CD14-positive monocyte (primary cell): Measurements from ENCODE around the gene UPB1. TPM values are rescaled to one million over a fixed set of nuclear protein-coding genes. Genes with fewer than 3 reads are reported as not detected.

Source experiments
- DNase-seq, 3 donors: peaks; one replicate each; pipeline ENCODE4 v3.0.0-alpha.2; 2011 to 2022
- H2AFZ ChIP-seq: 2 replicates; pipeline ENCODE4 v1.6.0; 2012; ENCODE audit warnings: mild to moderate bottlenecking, low read depth, low read length, inconsistent platforms; ENCODE audit not compliant: insufficient read depth, poor library complexity, severe bottlenecking
- H3K27ac ChIP-seq, 2 donors: 1 replicate in 1 of 2; 2 replicates in 1 of 2; pipeline ENCODE4 v1.5.1; 2012 to 2013; ENCODE audit warnings: low read length in 2 of 2, control low read depth in 1 of 2, inconsistent platforms in 1 of 2, low read depth in 1 of 2, mild to moderate bottlenecking in 1 of 2
- H3K27me3 ChIP-seq, 2 donors: one replicate each; pipeline versions ENCODE4 v1.6.0 to v1.6.1; 2011 to 2013; ENCODE audit warnings: low read length in 2 of 2; ENCODE audit not compliant: control insufficient read depth in 2 of 2, insufficient read depth in 2 of 2
- H3K36me3 ChIP-seq, 2 donors: replicated peaks in 1 of 2; 1 replicate in 1 of 2; 2 replicates in 1 of 2; pipeline versions ENCODE4 v1.5.1 to v1.6.1; 2012 to 2013; ENCODE audit warnings: low read length in 2 of 2, control low read depth in 1 of 2, inconsistent platforms in 1 of 2, mild to moderate bottlenecking in 1 of 2; ENCODE audit not compliant: insufficient read depth in 2 of 2, control insufficient read depth in 1 of 2
- H3K4me1 ChIP-seq, 2 donors: 1 replicate in 1 of 2; 2 replicates in 1 of 2; pipeline versions ENCODE4 v1.5.1 to v1.6.1; 2012 to 2013; ENCODE audit warnings: low read length in 2 of 2, control low read depth in 1 of 2, inconsistent platforms in 1 of 2, mild to moderate bottlenecking in 1 of 2, moderate library complexity in 1 of 2; ENCODE audit not compliant: insufficient read depth in 2 of 2, control insufficient read depth in 1 of 2
- H3K4me2 ChIP-seq: replicated peaks from 2 replicates; pipeline ENCODE3; 2012; ENCODE audit warnings: low read length, moderate library complexity, mild to moderate bottlenecking; ENCODE audit not compliant: poor library complexity, severe bottlenecking; ENCODE audit errors: extremely low read depth
- H3K4me3 ChIP-seq, 3 experiments: fragments of 200-600 bp in 1 of 3; sonication (generic) in 1 of 3; replicated peaks in 1 of 3; 1 replicate in 2 of 3; 2 replicates in 1 of 3; pipeline ENCODE4 v1.5.1; 2011 to 2013; ENCODE audit warnings: low read length in 3 of 3, mild to moderate bottlenecking in 3 of 3, control low read depth in 2 of 3, low read depth in 2 of 3, inconsistent platforms in 1 of 3, moderate library complexity in 1 of 3
- H3K79me2 ChIP-seq: 2 replicates; pipeline ENCODE4 v1.6.0; 2012; ENCODE audit warnings: mild to moderate bottlenecking, control low read depth, inconsistent platforms, low read length, moderate library complexity; ENCODE audit not compliant: insufficient read depth
- H3K9ac ChIP-seq: 2 replicates; pipeline ENCODE4 v1.6.0; 2017; ENCODE audit warnings: low read length, mild to moderate bottlenecking; ENCODE audit not compliant: insufficient read depth, poor library complexity, severe bottlenecking
- H3K9me3 ChIP-seq, 2 donors: replicated peaks in 1 of 2; 1 replicate in 1 of 2; 2 replicates in 1 of 2; pipeline versions ENCODE4 v1.5.1 to v1.6.1; 2012 to 2013; ENCODE audit warnings: low read length in 2 of 2, control low read depth in 1 of 2; ENCODE audit not compliant: control insufficient read depth in 1 of 2, insufficient read depth in 1 of 2
- H4K20me1 ChIP-seq: 2 replicates; pipeline ENCODE4 v1.6.0; 2012; ENCODE audit warnings: mild to moderate bottlenecking, low read length, control low read depth, moderate library complexity; ENCODE audit not compliant: insufficient read depth
- H3K27ac Mint-ChIP-seq, 7 donors: one replicate each; pipeline ENCODE4 v1.8.0; 2020; ENCODE audit warnings: mild to moderate bottlenecking in 7 of 7, mixed read lengths in 7 of 7, moderate library complexity in 6 of 7, inconsistent platforms in 2 of 7
- H3K27me3 Mint-ChIP-seq, 3 donors: one replicate each; pipeline ENCODE4 v1.8.0; 2021 to 2022; ENCODE audit warnings: low read depth in 3 of 3, mild to moderate bottlenecking in 3 of 3, mixed read lengths in 3 of 3, moderate library complexity in 3 of 3, inconsistent platforms in 1 of 3
- H3K36me3 Mint-ChIP-seq, 2 donors: one replicate each; pipeline ENCODE4 v1.8.0; 2020; ENCODE audit warnings: mixed read lengths in 2 of 2, inconsistent platforms in 1 of 2, mild to moderate bottlenecking in 1 of 2
- H3K4me1 Mint-ChIP-seq: one replicate; pipeline ENCODE4 v1.8.0; 2020; ENCODE audit warnings: mild to moderate bottlenecking, mixed read lengths
- H3K4me3 Mint-ChIP-seq, 2 donors: one replicate each; pipeline ENCODE4 v1.8.0; 2020; ENCODE audit warnings: mild to moderate bottlenecking in 2 of 2, mixed read lengths in 2 of 2, moderate library complexity in 1 of 2
- H3K9me3 Mint-ChIP-seq, 7 donors: one replicate each; pipeline ENCODE4 v1.8.0; 2020 to 2022; ENCODE audit warnings: mixed read lengths in 7 of 7, mild to moderate bottlenecking in 6 of 7, moderate library complexity in 6 of 7, inconsistent platforms in 2 of 7
- WGBS: methylation state at CpG from one replicate; pipeline ENCODE4 v1.1.5; 2013; ENCODE audit warnings: missing lambda C conversion rate; ENCODE audit not compliant: insufficient coverage; 5-methylcytosine and 5-hydroxymethylcytosine counted together
- intact Hi-C, 2 donors: fragments of 100-400 bp; cut with micrococcal nuclease; formaldehyde crosslinking; loops; one replicate each; pipeline versions ENCODE4 v1.15.0 to v1.15.1; 2023
- polyA plus RNA-seq, 3 donors: library from polyadenylated mRNA; depleted of rRNA in 1 of 3; unstranded in 2 of 3; stranded (reverse) in 1 of 3; fragments of 300-500 nt in 2 of 3; fragments of >200 nt in 1 of 3; fragmentation: Illumina TruSeq in 2 of 3; gene quantifications; 1 replicate in 2 of 3; 2 replicates in 1 of 3; pipeline ENCODE4 v1.2.3, GENCODE V29; 2012 to 2021
- TF ChIP-seq, protein P1 (sequence below): fragments of 200-600 bp; IDR thresholded peaks from one replicate; pipeline ENCODE4 v1.8.0; 2022; ENCODE audit warnings: antibody characterized with exemption, mild to moderate bottlenecking

The UPB1 gene
- polyA plus RNA-seq, 3 donors, result 0.13 to 0.17 TPM; not detected in 1

DNA sequence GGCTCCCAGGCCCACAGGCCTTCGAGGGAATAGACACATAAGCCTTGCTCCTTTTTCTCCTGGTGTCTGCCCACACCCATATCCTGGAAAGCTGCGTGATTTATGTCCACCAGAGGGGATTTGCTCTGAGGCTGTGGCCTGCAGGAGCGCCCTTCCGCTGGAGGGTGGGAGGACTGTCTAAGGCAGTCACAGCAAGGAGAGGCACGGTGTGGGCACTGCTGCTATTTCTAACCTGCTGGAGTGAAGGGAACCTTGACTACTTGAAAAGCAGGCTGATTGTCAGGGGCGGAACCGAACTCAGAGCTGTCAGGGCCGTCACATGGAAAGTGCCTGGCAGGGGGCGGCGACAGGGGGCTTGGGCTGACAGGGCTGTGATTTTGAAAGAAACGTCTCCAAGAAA is 3.7 kb downstream of the UPB1 start:
- Histone ChIP-seq H4K20me1 (no peaks in the 10 kb centered on the region), H3K27me3 (peaks cover 9 to 18% of the 10 kb centered on the region in 2 donors), H3K9ac (no peak overlapping the region), H2AFZ (no peak overlapping the region), H3K79me2 (no peaks in the 10 kb centered on the region), H3K27ac (no peak overlapping the region), H3K4me1 (peaks cover 43 to 46% of the 10 kb centered on the region in 2 donors), H3K9me3 (peaks cover 4 to 7% of the 10 kb centered on the region in 2 donors), H3K4me2 (no peak overlapping the region), H3K4me3 (no peak overlapping the region), H3K36me3 (no peaks in the 10 kb centered on the region)
- DNase-seq, result no peak
- peaks cover 0 to 12% (median 7%) of the 10 kb centered on the region in 7 donors for H3K9me3 Mint-ChIP-seq
- peaks cover 45% of the 10 kb centered on the region for H3K4me1 Mint-ChIP-seq
- peaks cover 7 to 10% of the 10 kb centered on the region in 2 donors for H3K36me3 Mint-ChIP-seq
- no peak overlapping the region for H3K27ac Mint-ChIP-seq
- peaks cover 24 to 27% (median 25%) of the 10 kb centered on the region in 3 donors for H3K27me3 Mint-ChIP-seq
- TF ChIP-seq, protein P1, sequence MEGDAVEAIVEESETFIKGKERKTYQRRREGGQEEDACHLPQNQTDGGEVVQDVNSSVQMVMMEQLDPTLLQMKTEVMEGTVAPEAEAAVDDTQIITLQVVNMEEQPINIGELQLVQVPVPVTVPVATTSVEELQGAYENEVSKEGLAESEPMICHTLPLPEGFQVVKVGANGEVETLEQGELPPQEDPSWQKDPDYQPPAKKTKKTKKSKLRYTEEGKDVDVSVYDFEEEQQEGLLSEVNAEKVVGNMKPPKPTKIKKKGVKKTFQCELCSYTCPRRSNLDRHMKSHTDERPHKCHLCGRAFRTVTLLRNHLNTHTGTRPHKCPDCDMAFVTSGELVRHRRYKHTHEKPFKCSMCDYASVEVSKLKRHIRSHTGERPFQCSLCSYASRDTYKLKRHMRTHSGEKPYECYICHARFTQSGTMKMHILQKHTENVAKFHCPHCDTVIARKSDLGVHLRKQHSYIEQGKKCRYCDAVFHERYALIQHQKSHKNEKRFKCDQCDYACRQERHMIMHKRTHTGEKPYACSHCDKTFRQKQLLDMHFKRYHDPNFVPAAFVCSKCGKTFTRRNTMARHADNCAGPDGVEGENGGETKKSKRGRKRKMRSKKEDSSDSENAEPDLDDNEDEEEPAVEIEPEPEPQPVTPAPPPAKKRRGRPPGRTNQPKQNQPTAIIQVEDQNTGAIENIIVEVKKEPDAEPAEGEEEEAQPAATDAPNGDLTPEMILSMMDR, result no peak
- no peak overlapping the region for H3K4me3 Mint-ChIP-seq
- intact Hi-C loops, result loop anchor here in 1 of 2 donors (5.0 kb wide), 1 partner anchor 38 kb away; no protein-coding TSS in a partner anchor
- WGBS, result 91% methylated on average over 10 of the region's 11 CpGs

GRCh38 chr22:24499706-24500276 is 4.7 kb downstream of the UPB1 start:
- intact Hi-C loops, result loop anchor here (5.0 kb wide), 3 partner anchors 32 to 77 kb away; no protein-coding TSS in a partner anchor

More at GRCh38 chr22:24499706-24500276, 4.7 kb downstream of the UPB1 start:
- TF ChIP-seq, protein P1, result no peak
- Mint-ChIP-seq H3K27me3 (peaks cover 17% of the 10 kb centered on the region in 3 donors), H3K4me3 (no peak overlapping the region), H3K36me3 (peaks cover 7 to 10% of the 10 kb centered on the region in 2 donors), H3K9me3 (peaks cover 0 to 10% (median 7%) of the 10 kb centered on the region in 7 donors), H3K4me1 (peaks cover 54% of the 10 kb centered on the region), H3K27ac (no peak overlapping the region)
- H2AFZ ChIP-seq, result no peak overlapping the region
- no peak for DNase-seq
- H3K79me2 ChIP-seq, result no peaks in the 10 kb centered on the region
- H3K27me3 ChIP-seq, result peaks cover 0 to 8% of the 10 kb centered on the region in 2 donors
- no peak overlapping the region for H3K4me2 ChIP-seq
- H3K4me3 ChIP-seq, result no peak overlapping the region
- H4K20me1 ChIP-seq, result no peaks in the 10 kb centered on the region
- peaks cover 45 to 47% of the 10 kb centered on the region in 2 donors for H3K4me1 ChIP-seq
- H3K36me3 ChIP-seq, result no peaks in the 10 kb centered on the region
- WGBS, result 93% methylated on average over 8 of the region's 10 CpGs
- H3K9me3 ChIP-seq, result peaks cover 0 to 6% of the 10 kb centered on the region in 2 donors
- no peak overlapping the region for H3K9ac ChIP-seq
- no peak overlapping the region for H3K27ac ChIP-seq
